A673 (cell line): ENCODE measurements around the gene DPH1. TPM values are rescaled to one million over a fixed set of nuclear protein-coding genes. Genes with fewer than 3 reads are reported as not detected.
A peak's percentile ranks its signal among the peaks of the same experiment; 100 is the strongest.

Experiments used
- BruUV-seq: library from RNA; stranded (reverse); fragments of 400-500 nt; replicated peaks from 2 replicates; lab custom pipeline; 2021; lab: Mats Ljungman, UMichigan
- CTCF ChIA-PET: fragments of 300-600 bp; sonication (Branson Sonifier 250); formaldehyde crosslinking; loops from one replicate; lab custom pipeline; 2022; ENCODE audit warnings: antibody characterized with exemption; lab: Charles Lee
- POLR2A ChIA-PET: fragments of 300-600 bp; sonication (Branson Sonifier 250); formaldehyde crosslinking; loops from one replicate; lab custom pipeline; 2022; ENCODE audit warnings: antibody characterized with exemption; ENCODE audit not compliant: low non-redundant PET; lab: Charles Lee
- DNase-seq: peaks from one replicate; pipeline ENCODE4 v3.0.0-alpha.2; 2015; ENCODE audit warnings: low spot score
- H3K27ac ChIP-seq: fragments of 200-600 bp; sonication (generic); 2 replicates; pipeline ENCODE4 v1.5.1; 2016; ENCODE audit warnings: mixed run types, low read depth, mild to moderate bottlenecking, mixed read lengths, antibody characterized with exemption, low read length; ENCODE audit not compliant: poor library complexity, severe bottlenecking
- H3K27me3 ChIP-seq: fragments of 200-600 bp; sonication (generic); replicated peaks from 2 replicates; pipeline ENCODE4 v1.6.1; 2017; ENCODE audit warnings: mixed run types, low read depth, mild to moderate bottlenecking, mixed read lengths, antibody characterized with exemption, low read length; ENCODE audit not compliant: insufficient read depth, poor library complexity
- H3K36me3 ChIP-seq: fragments of 200-600 bp; sonication (generic); 2 replicates; pipeline ENCODE4 v1.6.1; 2016; ENCODE audit warnings: mixed run types, mild to moderate bottlenecking, mixed read lengths, antibody characterized with exemption, low read length; ENCODE audit not compliant: insufficient read depth, poor library complexity, severe bottlenecking
- H3K4me1 ChIP-seq: fragments of 200-600 bp; sonication (generic); 2 replicates; pipeline ENCODE4 v1.6.1; 2017; ENCODE audit warnings: mixed run types, mild to moderate bottlenecking, mixed read lengths, antibody characterized with exemption, low read length; ENCODE audit not compliant: insufficient read depth, poor library complexity, severe bottlenecking
- H3K4me3 ChIP-seq: fragments of 200-600 bp; sonication (generic); 2 replicates; pipeline ENCODE4 v1.5.1; 2016; ENCODE audit warnings: low read depth, mixed run types, mild to moderate bottlenecking, mixed read lengths, low read length; ENCODE audit not compliant: poor library complexity, severe bottlenecking
- H3K9me3 ChIP-seq: fragments of 200-600 bp; sonication (generic); 2 replicates; pipeline ENCODE4 v1.6.1; 2016; ENCODE audit warnings: mixed run types, low read depth, mild to moderate bottlenecking, mixed read lengths, antibody characterized with exemption, low read length; ENCODE audit not compliant: poor library complexity, severe bottlenecking
- EZH2 ChIP-seq: fragments of 200-600 bp; sonication (generic); IDR thresholded peaks from 2 replicates; pipeline ENCODE4 v1.6.1; 2017; ENCODE audit warnings: borderline replicate concordance, low read depth, mild to moderate bottlenecking, mixed read lengths, antibody characterized with exemption, low read length; ENCODE audit not compliant: poor library complexity, severe bottlenecking
- intact Hi-C: fragments of 100-400 bp; cut with micrococcal nuclease; formaldehyde crosslinking; loops from one replicate; pipeline ENCODE4 v1.10.0; 2022; ENCODE audit not compliant: unreplicated experiment
- total RNA-seq: library from RNA; stranded (reverse); gene quantifications from 2 replicates; pipeline ENCODE4 v1.2.3, GENCODE V29; 2021
- TF ChIP-seq, protein P1 (sequence below): fragments of 300-800, 200-600 bp; sonication (generic); conservative IDR thresholded peaks from 2 replicates; pipeline ENCODE4 v1.5.1; 2017; ENCODE audit warnings: low read depth, mild to moderate bottlenecking, antibody characterized with exemption, low read length, moderate library complexity, mixed read lengths

The DPH1 gene
- total RNA-seq, 1 experiment from 2014 or later: 51.1 TPM

DNA sequence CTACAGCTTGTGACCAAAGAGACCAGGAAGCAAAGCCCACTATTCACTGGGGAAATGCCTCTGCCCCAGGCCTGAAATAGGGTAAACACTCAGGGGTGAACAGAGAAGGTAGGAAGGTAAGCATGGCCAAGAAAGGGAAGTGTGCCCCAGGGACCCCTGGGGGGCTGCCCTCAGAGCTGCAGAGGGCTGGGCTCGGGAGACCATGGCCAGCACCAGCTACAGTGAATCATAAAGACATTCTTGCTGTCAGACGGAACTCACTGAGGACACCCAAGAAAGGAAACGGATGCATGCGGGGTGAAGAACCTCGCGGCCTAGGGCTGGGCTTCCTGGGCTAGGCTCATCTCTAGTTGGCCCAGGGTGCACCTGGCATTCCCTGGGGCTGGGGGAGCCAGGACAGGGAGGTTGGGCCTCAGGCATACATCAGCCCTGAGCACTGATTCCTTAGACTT is 34.6 kb downstream of the DPH1 start:
- no peak for DNase-seq
- Histone ChIP-seq H3K9me3 (no peaks in the 10 kb centered on the region), H3K27ac (peak overlapping the region; percentile 62), H3K27me3 (no peaks in the 10 kb centered on the region), H3K4me3 (no peak overlapping the region), H3K4me1 (peaks cover 30% of the 10 kb centered on the region), H3K36me3 (peaks cover 21% of the 10 kb centered on the region)
- CTCF ChIA-PET: no interaction called here
- no TSS peak for BruUV-seq
- intact Hi-C loops: no loop called here
- TF ChIP-seq, protein P1, sequence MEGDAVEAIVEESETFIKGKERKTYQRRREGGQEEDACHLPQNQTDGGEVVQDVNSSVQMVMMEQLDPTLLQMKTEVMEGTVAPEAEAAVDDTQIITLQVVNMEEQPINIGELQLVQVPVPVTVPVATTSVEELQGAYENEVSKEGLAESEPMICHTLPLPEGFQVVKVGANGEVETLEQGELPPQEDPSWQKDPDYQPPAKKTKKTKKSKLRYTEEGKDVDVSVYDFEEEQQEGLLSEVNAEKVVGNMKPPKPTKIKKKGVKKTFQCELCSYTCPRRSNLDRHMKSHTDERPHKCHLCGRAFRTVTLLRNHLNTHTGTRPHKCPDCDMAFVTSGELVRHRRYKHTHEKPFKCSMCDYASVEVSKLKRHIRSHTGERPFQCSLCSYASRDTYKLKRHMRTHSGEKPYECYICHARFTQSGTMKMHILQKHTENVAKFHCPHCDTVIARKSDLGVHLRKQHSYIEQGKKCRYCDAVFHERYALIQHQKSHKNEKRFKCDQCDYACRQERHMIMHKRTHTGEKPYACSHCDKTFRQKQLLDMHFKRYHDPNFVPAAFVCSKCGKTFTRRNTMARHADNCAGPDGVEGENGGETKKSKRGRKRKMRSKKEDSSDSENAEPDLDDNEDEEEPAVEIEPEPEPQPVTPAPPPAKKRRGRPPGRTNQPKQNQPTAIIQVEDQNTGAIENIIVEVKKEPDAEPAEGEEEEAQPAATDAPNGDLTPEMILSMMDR: no peak
- no peak for TF ChIP-seq EZH2
- POLR2A ChIA-PET: no interaction called here

GRCh38 chr17:2064980-2065785 is 35.2 kb downstream of the DPH1 start:
- POLR2A ChIA-PET: no interaction called here
- Histone ChIP-seq H3K4me3 (no peak overlapping the region), H3K4me1 (peaks cover 30% of the 10 kb centered on the region), H3K9me3 (no peaks in the 10 kb centered on the region), H3K36me3 (peaks cover 21% of the 10 kb centered on the region), H3K27me3 (no peaks in the 10 kb centered on the region), H3K27ac (no peak overlapping the region)
- TF ChIP-seq, protein P1: peak; percentile 71
- no peak for TF ChIP-seq EZH2
- BruUV-seq: no TSS peak
- DNase-seq: peak; percentile 79
- intact Hi-C loops: no loop called here
- CTCF ChIA-PET: interaction anchor here (0.9 kb wide), 1 partner anchor 179 kb away, joined by 3 read pairs; no protein-coding TSS in a partner anchor

DNA sequence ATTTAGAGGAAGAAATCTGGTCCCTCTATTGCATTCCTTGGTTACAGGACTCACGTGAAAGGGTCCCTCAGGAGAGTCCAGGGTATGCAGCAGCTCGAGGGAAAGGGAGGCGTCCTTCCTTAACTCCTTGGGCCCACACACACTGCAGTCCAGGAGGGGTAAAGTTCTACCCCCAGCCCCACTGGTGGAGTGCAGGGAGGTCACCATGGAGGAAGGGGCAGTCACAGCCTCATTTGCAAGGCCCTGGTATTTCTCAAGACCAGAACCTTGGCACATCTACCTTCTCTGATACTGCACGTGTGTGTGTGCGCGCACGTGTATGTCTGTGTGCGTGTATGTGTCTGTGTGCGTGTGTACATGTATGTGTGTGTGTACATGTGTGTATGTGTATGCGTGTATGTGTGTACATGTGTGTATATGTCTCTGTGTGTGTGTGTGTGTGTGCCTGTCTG is 36.0 kb downstream of the DPH1 start:
- POLR2A ChIA-PET: no interaction called here
- H3K9me3 ChIP-seq: no peaks in the 10 kb centered on the region
- intact Hi-C loops: no loop called here
- H3K36me3 ChIP-seq: peaks cover 21% of the 10 kb centered on the region
- H3K4me3 ChIP-seq: no peak overlapping the region
- H3K4me1 ChIP-seq: peaks cover 30% of the 10 kb centered on the region
- no peak for TF ChIP-seq EZH2
- TF ChIP-seq, protein P1: no peak
- H3K27ac ChIP-seq: no peak overlapping the region
- DNase-seq: no peak
- no peaks in the 10 kb centered on the region for H3K27me3 ChIP-seq
- BruUV-seq: no TSS peak
- CTCF ChIA-PET: no interaction called here
